CD4-positive, alpha-beta T cell treated with Interleukin-15 for 4 hours (primary cell): ENCODE results near the gene XXYLT1.

Experiments
- DNase-seq: peaks from one replicate; pipeline ENCODE4 v3.0.0-alpha.2; 2020; ENCODE audit warnings: low spot score

Gene XXYLT1

DNA sequence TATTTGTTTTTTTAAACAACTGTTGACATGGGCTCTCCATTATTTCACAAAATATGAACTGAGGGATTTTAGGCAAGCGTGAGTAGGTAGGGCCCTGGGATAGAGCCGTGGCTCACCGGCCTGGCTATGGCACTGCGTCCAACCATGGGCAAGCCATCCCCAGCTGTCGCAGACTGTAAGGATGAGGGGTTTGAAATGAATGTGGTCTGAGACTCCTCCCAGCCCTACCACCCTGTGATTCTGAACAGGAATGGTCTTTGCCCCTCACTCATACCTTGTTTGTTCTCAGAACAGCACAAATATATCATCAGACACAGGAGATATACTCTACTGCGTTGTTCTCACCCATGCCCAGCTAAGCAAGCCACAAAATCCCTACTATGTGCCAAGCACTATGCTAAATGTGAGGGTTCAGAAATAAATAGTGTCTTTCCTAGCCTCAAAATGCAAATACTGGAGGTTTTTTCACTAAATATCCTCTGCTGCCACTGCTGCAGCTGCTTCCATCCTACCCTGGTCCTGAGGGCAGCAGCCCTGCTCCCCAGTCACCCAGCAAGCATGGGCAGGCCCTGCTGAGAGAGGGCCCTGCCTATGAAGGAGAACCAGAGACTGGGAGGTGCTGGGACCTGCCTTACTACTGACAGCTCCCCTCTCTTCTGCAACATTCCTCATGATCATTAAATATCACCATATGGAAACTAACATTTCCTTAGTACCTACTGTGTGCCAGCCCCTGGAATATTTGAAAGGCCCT is 102.8 kb downstream of the XXYLT1 start:
- no peak for DNase-seq

DNA sequence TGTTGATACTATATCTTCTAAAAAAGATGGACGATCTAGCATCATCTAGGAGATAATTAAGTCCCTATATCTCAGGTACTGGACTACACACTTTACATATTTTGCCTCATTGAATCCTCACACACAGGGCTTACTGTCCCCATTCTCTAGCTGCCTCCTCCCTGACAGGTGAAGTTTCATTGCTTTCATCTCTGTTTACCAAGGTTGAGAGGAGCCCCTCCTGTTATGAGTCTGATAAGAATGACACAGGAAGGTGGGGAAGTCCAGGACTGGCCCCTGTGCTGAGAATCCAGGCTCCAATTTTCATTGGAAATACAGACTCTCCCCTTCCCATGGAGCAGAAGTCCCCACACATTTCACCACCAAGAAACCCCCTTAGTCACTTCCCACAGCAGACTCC is 105.2 kb downstream of the XXYLT1 start:
- no peak for DNase-seq

- DNase-seq: no peak
Observed at GRCh38 chr3:195165265-195165609, 105.7 kb downstream of the XXYLT1 start.

DNA sequence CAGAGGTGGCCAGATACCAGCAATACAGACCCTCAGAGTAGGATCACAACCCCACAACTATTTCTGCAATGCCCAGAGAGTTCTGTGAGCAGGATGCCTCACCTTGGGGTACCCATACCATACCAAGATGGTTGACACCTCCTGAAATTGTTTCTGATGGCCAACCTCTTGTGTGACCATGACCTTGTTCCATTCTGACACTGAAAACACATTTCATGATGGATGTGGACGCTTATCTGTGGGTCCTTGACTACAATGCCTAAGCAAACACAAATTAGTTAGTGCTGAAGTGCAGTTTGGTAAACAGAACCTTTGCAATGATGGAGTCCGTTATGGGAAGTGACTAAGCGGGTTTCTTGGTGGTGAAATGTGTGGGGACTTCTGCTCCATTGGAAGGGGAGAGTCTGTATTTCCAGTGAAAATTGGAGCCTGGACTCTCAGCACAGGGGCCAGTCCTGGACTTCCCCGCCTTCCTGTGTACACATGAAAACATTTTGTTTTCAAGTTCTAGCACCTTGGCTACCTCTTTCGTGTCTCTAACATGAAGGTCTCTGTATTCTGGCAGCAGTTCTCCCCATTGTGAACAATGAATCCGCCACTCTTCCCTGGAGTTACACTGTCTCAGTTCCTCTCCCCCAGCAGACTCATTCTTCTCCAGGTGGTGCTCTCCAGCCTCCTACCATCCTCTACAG is 106.2 kb downstream of the XXYLT1 start:
- DNase-seq: no peak

GRCh38 chr3:195163719-195164572 is 107.0 kb downstream of the XXYLT1 start:
- no peak for DNase-seq

- DNase-seq: no peak
Observed at GRCh38 chr3:195162816-195163215, 108.1 kb downstream of the XXYLT1 start.

DNA sequence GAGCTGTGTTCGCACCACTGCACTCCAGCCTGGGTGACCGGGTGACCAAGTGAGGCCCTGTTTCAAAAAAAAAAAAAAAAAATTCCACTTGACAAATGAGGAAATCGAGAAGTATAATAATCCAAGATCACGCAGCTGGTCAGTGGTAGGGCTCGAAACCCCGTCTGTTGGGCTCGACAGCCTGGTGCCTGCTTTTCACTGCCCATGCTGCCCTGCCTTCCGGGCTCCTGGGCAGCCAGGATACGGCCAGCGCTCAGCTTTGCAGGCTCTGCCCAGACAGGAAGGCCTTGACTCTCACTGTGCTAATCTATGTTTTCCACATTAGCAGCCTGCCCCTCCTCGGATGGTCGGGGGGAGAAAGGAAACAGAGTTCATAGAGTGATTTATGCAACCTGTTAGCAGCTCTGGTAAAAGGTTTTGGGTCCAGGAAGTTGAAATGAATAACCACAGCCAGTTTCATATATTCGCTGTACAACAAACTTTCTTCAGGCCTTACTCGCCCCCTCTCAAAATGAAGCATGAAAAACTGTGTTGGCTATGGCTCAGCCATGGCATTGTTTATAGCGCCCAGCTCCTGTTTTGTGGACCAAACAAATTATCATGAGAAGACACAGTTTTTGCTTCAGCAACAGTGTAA is 108.8 kb downstream of the XXYLT1 start:
- DNase-seq: no peak

- no peak for DNase-seq
Observed at GRCh38 chr3:195160908-195161434, 110.0 kb downstream of the XXYLT1 start.

- DNase-seq: no peak
Observed at GRCh38 chr3:195160257-195160898, 110.6 kb downstream of the XXYLT1 start.

- no peak for DNase-seq
Observed at GRCh38 chr3:195159814-195160165, 111.2 kb downstream of the XXYLT1 start.

DNA sequence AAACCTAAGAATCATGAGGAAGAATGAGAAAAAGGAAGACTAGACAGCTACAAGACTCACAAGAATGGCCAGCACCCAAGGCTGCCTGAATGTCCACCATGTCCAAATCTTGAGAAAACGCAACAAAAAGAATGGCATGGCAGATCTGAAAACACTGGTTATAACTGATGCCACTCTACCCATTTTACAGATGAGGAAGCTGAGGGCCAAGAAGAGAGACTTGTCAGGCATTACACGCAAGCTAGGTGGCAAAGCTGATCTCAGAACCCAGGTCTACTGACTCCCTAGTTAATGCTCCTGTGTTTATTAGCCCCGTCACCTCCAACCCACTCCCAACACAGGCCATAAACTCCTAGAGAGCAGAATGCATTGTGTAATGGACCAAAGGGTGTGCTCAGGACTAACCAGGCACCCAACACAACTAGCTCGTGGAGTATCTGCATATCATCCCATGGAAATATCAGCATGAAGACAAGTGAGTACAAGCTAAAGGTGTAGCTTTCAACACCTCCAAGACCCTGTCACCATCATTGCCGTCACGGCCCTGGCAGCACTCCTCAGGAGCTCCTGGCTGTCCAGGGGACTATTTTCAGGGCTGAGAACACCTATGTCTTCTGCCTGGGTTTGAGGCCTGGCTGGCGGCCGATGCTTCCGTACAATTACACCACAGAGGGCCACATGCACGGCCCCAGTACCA is 111.7 kb downstream of the XXYLT1 start:
- DNase-seq: no peak

GRCh38 chr3:195156286-195156890 is 114.6 kb downstream of the XXYLT1 start:
- no peak for DNase-seq

- DNase-seq: no peak
Observed at GRCh38 chr3:195155570-195156241, 115.3 kb downstream of the XXYLT1 start.

DNA sequence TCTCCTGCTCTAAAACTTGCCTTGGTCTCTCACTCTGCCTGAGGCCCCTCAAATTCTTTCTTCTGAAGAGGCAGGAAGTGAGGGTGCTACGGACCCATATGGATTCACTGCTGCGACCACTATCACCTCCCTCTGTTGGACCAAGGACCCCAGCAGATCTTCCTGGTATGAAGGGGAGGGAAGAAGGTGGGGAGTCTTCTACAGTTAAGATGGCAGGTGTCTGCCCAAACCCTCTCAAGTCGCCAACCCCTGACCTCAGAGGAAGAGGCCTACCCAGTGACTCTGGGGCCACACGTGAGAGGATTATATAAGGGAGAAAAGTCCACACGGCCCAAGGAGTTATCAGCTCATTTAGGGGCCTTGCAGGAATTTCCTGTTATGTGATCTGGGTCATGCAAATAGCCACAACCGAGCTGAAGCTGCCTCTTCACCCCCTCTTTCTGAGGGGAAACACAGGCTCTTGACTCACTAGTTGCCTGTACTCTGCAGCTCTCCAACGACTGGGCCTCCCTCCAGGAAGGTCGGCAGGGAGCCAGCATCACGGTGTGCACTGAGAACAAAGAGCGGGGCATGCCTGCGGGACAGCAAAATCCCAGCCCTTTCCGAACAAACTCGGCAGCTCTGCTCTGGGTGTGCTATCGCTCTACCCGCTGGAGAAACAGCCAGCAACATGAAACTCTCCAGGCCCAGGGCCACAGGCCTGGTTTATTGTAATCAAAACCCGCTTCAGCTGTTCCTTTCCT is 116.0 kb downstream of the XXYLT1 start:
- DNase-seq: no peak

- no peak for DNase-seq
Observed at GRCh38 chr3:195154111-195154791, 116.7 kb downstream of the XXYLT1 start.

- DNase-seq: no peak
Observed at GRCh38 chr3:195153653-195154052, 117.3 kb downstream of the XXYLT1 start.

DNA sequence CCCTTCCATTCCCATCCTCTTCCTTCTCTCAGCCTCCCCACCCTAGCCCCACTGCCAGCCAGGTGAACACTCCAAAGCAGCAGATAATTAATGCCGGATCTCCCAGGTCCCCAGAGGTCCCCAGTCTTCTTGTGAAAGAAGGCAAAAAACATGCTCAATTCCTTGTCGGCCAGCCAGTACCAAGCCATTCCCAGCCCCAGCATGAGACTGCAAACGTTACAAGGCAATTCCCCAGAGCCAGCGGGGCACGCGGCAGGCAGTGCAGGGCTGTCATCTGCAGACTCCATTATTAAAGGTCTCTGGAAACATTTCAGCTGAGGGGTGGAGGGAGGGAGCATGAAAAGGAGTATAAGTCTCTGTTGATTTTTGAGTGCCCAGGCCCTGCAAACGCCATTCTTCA is 117.8 kb downstream of the XXYLT1 start:
- no peak for DNase-seq

GRCh38 chr3:195151866-195152541 is 119.0 kb downstream of the XXYLT1 start:
- DNase-seq: no peak
